Activated T-helper 2 cell treated with anti-CD3 and anti-CD28 coated beads, Interferon-gamma antibody, Interleukin-2, Interleukin-4, amounts not matched to agents 10 μg/mL and 5 μg/mL and 100 μg/mL, durations not matched to agents 14 hours and 24 hours and 36 hours (primary cell): ENCODE data around the gene PSMG3. TPM values are rescaled to one million over a fixed set of nuclear protein-coding genes. Genes with fewer than 3 reads are reported as not detected.

Experiments used
- DNase-seq: peaks from one replicate; pipeline ENCODE4 v3.0.0; 2021; ENCODE audit warnings: low spot score
- H3K27ac Mint-ChIP-seq: one replicate; pipeline ENCODE4 v1.8.0; 2021; ENCODE audit warnings: mixed read lengths
- H3K27me3 Mint-ChIP-seq: one replicate; pipeline ENCODE4 v1.8.0; 2021; ENCODE audit warnings: low read depth, mixed read lengths
- H3K36me3 Mint-ChIP-seq: one replicate; pipeline ENCODE4 v1.8.0; 2021; ENCODE audit warnings: low read depth, mixed read lengths
- H3K4me1 Mint-ChIP-seq: one replicate; pipeline ENCODE4 v1.8.0; 2021; ENCODE audit warnings: low read depth, mixed read lengths
- H3K4me3 Mint-ChIP-seq: one replicate; pipeline ENCODE4 v1.8.0; 2021; ENCODE audit warnings: low read depth, mild to moderate bottlenecking, moderate library complexity, mixed read lengths
- H3K9me3 Mint-ChIP-seq: one replicate; pipeline ENCODE4 v1.8.0; 2021; ENCODE audit warnings: mixed read lengths
- intact Hi-C: fragments of 100-400 bp; cut with micrococcal nuclease; formaldehyde crosslinking; loops from one replicate; pipeline ENCODE4 v1.15.1; 2023
- total RNA-seq: library from RNA; stranded (reverse); gene quantifications from 2 replicates; pipeline ENCODE4 v1.2.3, GENCODE V29; 2022

Gene PSMG3
- total RNA-seq, 1 donor from 2014 or later, result 44.5 TPM

- Mint-ChIP-seq H3K27me3 (no peaks in the 10 kb centered on the region), H3K9me3 (no peaks in the 10 kb centered on the region), H3K4me3 (no peak overlapping the region), H3K36me3 (peaks cover 25% of the 10 kb centered on the region), H3K27ac (no peak overlapping the region), H3K4me1 (peaks cover 17% of the 10 kb centered on the region)
- intact Hi-C loops, result no loop called here
- no peak for DNase-seq
Measured at GRCh38 chr7:1566687-1567048, 3.2 kb downstream of the PSMG3 start.

- Mint-ChIP-seq H3K27ac (no peak overlapping the region), H3K36me3 (peaks cover 25% of the 10 kb centered on the region), H3K9me3 (no peaks in the 10 kb centered on the region), H3K4me3 (no peak overlapping the region), H3K27me3 (no peaks in the 10 kb centered on the region), H3K4me1 (peaks cover 12% of the 10 kb centered on the region)
- no peak for DNase-seq
- intact Hi-C loops, result no loop called here
Measured at GRCh38 chr7:1564603-1565022, 5.2 kb downstream of the PSMG3 start.

GRCh38 chr7:1563981-1564602, 5.7 kb downstream of the PSMG3 start:
- DNase-seq, result no peak
- Mint-ChIP-seq H3K36me3 (peaks cover 25% of the 10 kb centered on the region), H3K27me3 (no peaks in the 10 kb centered on the region), H3K9me3 (no peaks in the 10 kb centered on the region), H3K4me1 (peaks cover 10% of the 10 kb centered on the region), H3K4me3 (no peak overlapping the region), H3K27ac (no peak overlapping the region)
- intact Hi-C loops, result no loop called here

GRCh38 chr7:1562597-1563051, 7.2 kb downstream of the PSMG3 start:
- Mint-ChIP-seq H3K27me3 (no peaks in the 10 kb centered on the region), H3K4me1 (no peaks in the 10 kb centered on the region), H3K4me3 (no peak overlapping the region), H3K9me3 (no peaks in the 10 kb centered on the region), H3K36me3 (peaks cover 15% of the 10 kb centered on the region), H3K27ac (no peak overlapping the region)
- no peak for DNase-seq
- intact Hi-C loops, result no loop called here

- DNase-seq, result no peak
- Mint-ChIP-seq H3K36me3 (peaks cover 10% of the 10 kb centered on the region), H3K27ac (no peak overlapping the region), H3K27me3 (no peaks in the 10 kb centered on the region), H3K9me3 (no peaks in the 10 kb centered on the region), H3K4me1 (no peaks in the 10 kb centered on the region), H3K4me3 (no peak overlapping the region)
- intact Hi-C loops, result no loop called here
Measured at GRCh38 chr7:1562116-1562515, 7.7 kb downstream of the PSMG3 start.

GRCh38 chr7:1561036-1561940, 8.5 kb downstream of the PSMG3 start:
- Mint-ChIP-seq H3K36me3 (peaks cover 3% of the 10 kb centered on the region), H3K4me1 (no peaks in the 10 kb centered on the region), H3K4me3 (no peak overlapping the region), H3K27me3 (no peaks in the 10 kb centered on the region), H3K27ac (no peak overlapping the region), H3K9me3 (no peaks in the 10 kb centered on the region)
- DNase-seq, result no peak
- intact Hi-C loops, result no loop called here

- no peaks in the 10 kb centered on the region for H3K4me1 Mint-ChIP-seq
- no peaks in the 10 kb centered on the region for H3K27me3 Mint-ChIP-seq
- no peaks in the 10 kb centered on the region for H3K36me3 Mint-ChIP-seq
- no peak for DNase-seq
- H3K4me3 Mint-ChIP-seq, result no peak overlapping the region
- no peak overlapping the region for H3K27ac Mint-ChIP-seq
- no peaks in the 10 kb centered on the region for H3K9me3 Mint-ChIP-seq
- intact Hi-C loops, result no loop called here
Measured at GRCh38 chr7:1560620-1561031, 9.2 kb downstream of the PSMG3 start.

- Mint-ChIP-seq H3K4me1 (no peaks in the 10 kb centered on the region), H3K27me3 (no peaks in the 10 kb centered on the region), H3K36me3 (no peaks in the 10 kb centered on the region), H3K4me3 (no peak overlapping the region), H3K27ac (no peak overlapping the region), H3K9me3 (no peaks in the 10 kb centered on the region)
- intact Hi-C loops, result no loop called here
- DNase-seq, result no peak
Measured at GRCh38 chr7:1559626-1560590, 9.9 kb downstream of the PSMG3 start.

- H3K27ac Mint-ChIP-seq, result no peak overlapping the region
- no peaks in the 10 kb centered on the region for H3K4me1 Mint-ChIP-seq
- no peaks in the 10 kb centered on the region for H3K27me3 Mint-ChIP-seq
- H3K9me3 Mint-ChIP-seq, result no peaks in the 10 kb centered on the region
- intact Hi-C loops, result no loop called here
- no peaks in the 10 kb centered on the region for H3K36me3 Mint-ChIP-seq
- H3K4me3 Mint-ChIP-seq, result no peak overlapping the region
- DNase-seq, result no peak
Measured at GRCh38 chr7:1558841-1559625, 10.8 kb downstream of the PSMG3 start.

- Mint-ChIP-seq H3K27me3 (no peaks in the 10 kb centered on the region), H3K36me3 (no peaks in the 10 kb centered on the region), H3K4me1 (no peaks in the 10 kb centered on the region), H3K27ac (no peak overlapping the region), H3K4me3 (no peak overlapping the region), H3K9me3 (no peaks in the 10 kb centered on the region)
- intact Hi-C loops, result no loop called here
- DNase-seq, result no peak
Measured at GRCh38 chr7:1558181-1558811, 11.5 kb downstream of the PSMG3 start.

- DNase-seq, result no peak
- Mint-ChIP-seq H3K4me3 (no peak overlapping the region), H3K4me1 (no peaks in the 10 kb centered on the region), H3K9me3 (no peaks in the 10 kb centered on the region), H3K27me3 (no peaks in the 10 kb centered on the region), H3K36me3 (no peaks in the 10 kb centered on the region), H3K27ac (no peak overlapping the region)
- intact Hi-C loops, result no loop called here
Measured at GRCh38 chr7:1557771-1558170, 12.1 kb downstream of the PSMG3 start.

GRCh38 chr7:1557006-1557405, 12.8 kb downstream of the PSMG3 start:
- DNase-seq, result no peak
- H3K27ac Mint-ChIP-seq, result no peak overlapping the region
- H3K36me3 Mint-ChIP-seq, result no peaks in the 10 kb centered on the region
- H3K4me3 Mint-ChIP-seq, result no peak overlapping the region
- no peaks in the 10 kb centered on the region for H3K27me3 Mint-ChIP-seq
- H3K4me1 Mint-ChIP-seq, result no peaks in the 10 kb centered on the region
- intact Hi-C loops, result no loop called here
- no peaks in the 10 kb centered on the region for H3K9me3 Mint-ChIP-seq
